ENCODE measurements around the gene GSDMA.
"Not testable (repeated sequence)": the region's sequence is repeated elsewhere in the genome, so short reads cannot be mapped to it uniquely, and the experiment has no call there.

Gene GSDMA

DNA sequence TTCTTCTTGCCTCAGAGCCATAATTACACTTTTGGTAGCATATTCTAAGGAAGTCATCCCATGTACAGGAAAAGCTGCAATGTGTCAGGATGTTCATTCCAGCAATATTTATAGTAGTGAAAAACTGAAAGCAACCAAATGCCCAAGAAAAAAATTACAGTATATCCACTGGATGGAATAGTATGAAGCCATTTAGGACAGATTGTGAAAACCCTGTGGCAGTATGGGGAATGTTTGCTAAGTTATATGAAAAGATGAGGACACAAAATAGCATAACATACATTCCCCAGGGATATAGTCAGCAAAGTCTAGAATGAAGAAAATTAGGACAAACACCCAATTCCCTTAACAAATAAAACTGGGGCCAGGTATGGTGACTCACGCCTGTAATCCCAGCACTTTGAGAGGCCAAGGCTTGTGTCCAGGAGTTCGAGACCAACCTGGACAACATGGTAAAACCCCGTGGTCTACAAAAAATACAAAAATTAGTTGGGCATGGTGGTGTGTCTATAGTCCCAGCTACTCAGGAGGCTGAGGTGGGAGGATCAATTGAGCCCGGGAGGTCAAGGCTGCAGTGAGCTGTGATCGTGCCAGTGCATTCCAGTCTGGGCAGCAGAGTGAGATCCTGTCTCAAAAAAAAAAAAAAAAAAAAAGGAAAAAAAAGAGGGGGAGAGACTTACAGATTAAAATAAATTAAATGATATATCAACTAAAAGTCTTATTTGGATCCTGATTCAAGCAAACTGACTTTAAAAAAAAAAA lies 33.0 kb upstream of the GSDMA start:
- no peak for DNase-seq (ENCODE audit: low read depth in 2 of 2)

- DNase-seq (ENCODE audit: low read depth in 2 of 2): no peak
These were observed 28.9 kb upstream of the GSDMA start for GRCh38 chr17:39933912-39934311.

DNA sequence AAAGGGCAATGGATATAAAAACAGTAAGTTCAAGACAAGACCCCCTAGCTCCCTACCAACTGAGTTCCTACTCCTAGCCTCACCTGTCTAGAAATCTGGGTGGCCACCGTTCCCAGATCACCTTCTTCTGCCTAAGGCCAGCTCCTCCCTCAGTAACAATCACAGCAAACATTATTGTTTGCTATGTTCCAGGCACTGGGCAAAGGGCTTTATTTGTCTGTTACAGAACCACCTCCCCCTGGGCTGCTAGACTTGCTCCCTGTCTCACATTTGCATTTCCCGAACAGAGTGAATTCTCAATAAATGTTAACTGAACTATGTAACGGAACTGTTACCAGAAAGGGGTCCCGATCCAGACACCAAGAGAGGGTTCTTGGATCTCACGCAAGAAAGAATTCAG lies 28.5 kb upstream of the GSDMA start:
- DNase-seq (ENCODE audit: low read depth in 2 of 2): no peak

DNA sequence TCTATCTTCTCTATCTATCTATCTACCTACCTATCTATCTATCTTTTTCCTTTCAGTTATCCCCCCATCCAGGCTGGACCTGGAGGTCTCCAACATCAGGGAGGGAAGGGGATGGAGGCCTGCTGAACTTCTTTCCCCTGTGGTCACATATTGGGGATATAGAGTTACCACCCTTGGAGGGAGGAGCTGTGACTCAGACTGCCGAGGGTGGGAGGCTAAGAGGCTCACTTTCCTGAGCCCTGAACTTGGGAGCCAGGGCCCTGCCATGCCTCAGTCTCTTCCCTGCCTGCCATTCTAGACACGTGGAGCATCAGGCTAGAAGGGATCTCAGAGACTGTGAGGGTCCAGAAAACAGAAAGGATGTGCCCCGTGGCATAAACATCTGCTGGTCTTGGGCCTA lies 26.9 kb upstream of the GSDMA start:
- no peak for DNase-seq (ENCODE audit: low read depth in 2 of 2)

- no peak for DNase-seq (ENCODE audit: low read depth in 2 of 2)
These were observed 25.4 kb upstream of the GSDMA start for GRCh38 chr17:39937447-39937846.

GRCh38 chr17:39938140-39938869 lies 24.5 kb upstream of the GSDMA start:
- DNase-seq (ENCODE audit: low read depth in 2 of 2): no peak

DNA sequence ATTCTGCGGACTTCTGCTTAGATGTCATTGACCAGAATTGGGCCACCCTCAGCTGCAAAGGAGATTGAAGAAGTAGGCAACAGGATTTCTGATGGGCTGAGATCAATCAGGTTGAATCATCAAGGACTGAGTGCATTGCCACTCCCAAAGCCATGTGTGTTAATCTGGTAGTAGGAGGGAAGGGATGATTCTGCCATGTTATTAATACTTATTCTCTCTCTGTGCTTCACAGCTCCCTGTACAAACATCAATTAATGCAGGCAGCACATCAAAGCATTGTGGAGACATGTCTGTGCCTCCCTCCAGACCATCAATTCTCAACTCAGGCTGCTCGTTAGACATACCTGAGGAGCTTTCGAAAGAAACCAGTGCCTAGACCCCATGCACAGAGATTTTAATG lies 23.7 kb upstream of the GSDMA start:
- no peak for DNase-seq (ENCODE audit: low read depth in 2 of 2)

- peak; percentile 29 to 52 for DNase-seq (ENCODE audit: low read depth in 2 of 2)
These were observed 23.0 kb upstream of the GSDMA start for GRCh38 chr17:39939588-39940419.

GRCh38 chr17:39943702-39944392 lies 19.0 kb upstream of the GSDMA start:
- DNase-seq (ENCODE audit: low read depth in 2 of 2): no peak

- no peak for DNase-seq (ENCODE audit: low read depth in 2 of 2)
These were observed 18.5 kb upstream of the GSDMA start for GRCh38 chr17:39944393-39944711.

GRCh38 chr17:39946551-39947330 lies 16.1 kb upstream of the GSDMA start:
- DNase-seq (ENCODE audit: low read depth in 2 of 2): no peak

GRCh38 chr17:39948489-39948828 lies 14.3 kb upstream of the GSDMA start:
- DNase-seq (ENCODE audit: low read depth in 2 of 2): not testable (repeated sequence)

DNA sequence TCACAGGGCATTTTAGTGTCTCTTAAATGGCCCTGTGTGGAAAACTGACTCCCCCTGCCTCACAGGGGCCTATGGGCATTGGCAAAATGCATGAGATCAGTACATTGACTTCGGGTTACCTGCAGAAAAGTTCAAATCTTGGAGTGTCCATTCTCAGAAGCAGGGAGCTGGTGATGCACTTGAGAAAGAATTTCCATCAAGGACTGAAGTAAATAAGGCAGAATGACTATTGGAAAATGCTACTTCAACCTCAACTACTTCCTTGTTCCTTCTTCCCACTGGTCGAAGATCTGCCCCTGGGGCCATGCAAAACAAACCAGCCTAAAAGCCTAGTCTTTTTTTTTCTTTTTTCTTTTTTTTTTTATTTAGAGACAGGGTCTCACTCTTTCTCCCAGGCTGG lies 13.8 kb upstream of the GSDMA start:
- no peak for DNase-seq (ENCODE audit: low read depth in 2 of 2)

DNA sequence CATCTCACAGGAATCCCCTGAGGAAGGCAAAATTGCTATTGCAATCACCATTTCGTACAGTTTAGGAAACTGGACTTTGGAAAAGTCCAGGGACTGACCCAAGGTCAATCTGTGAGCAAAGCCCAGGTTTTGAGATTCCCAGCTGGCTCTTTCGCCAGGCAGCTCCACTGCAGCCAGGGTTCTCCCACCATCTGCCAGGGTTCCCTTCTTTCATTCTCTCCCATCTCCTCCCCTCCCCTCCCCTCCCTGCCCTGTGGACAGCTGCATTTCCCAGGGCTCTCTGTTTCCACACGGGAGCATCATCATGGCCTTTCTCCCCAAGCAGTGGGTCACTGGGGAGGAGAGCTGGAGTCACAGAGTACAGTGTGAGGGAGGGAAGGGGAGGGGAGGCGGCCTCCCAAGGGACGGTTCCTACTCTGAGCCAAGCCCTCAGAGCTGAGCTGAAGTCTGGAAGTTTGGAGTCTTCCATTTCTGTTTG lies 11.9 kb upstream of the GSDMA start:
- DNase-seq (ENCODE audit: low read depth in 2 of 2): no peak

DNA sequence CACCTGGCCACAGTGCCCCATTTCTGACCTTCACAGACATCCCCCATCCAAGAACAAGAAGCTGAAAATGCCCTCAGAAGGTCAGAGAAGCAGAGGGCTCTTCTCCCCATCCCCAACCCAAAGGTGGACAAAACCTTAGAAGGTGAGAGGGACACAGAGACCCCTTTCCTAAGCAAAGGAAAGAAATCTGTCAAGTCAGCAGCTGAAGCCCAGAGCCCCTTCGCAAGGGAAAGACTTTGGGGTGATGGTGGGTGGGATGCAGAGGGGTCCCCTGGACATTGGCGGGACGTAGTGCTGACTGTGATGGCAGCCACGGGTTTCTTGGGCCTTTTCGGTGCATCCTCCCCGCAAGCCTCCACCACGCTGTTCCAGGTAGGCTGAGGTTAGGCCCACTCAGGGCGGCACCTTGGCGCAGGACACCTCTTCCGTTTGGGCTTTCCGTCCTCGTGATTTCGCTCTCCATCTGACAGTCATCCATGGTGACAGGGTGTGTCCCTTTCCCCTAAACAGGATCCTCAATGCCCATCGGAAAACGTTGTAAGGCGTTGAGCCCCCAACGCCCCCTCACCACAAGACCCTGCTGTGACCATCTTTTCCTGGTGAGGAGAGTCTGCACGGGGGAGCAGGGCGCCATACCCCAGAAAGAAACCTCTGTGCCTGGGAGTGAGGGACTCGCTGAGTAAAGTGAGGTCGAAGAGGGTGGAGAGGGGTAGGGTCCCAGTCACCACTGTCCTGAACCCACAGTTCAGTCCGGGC lies 10.7 kb upstream of the GSDMA start:
- DNase-seq (ENCODE audit: low read depth in 2 of 2): no peak

GRCh38 chr17:39952680-39953470 lies 9.9 kb upstream of the GSDMA start:
- peak; percentile 85 to 88 for DNase-seq (ENCODE audit: low read depth in 2 of 2)

GRCh38 chr17:39953471-39953888 lies 9.3 kb upstream of the GSDMA start:
- DNase-seq (ENCODE audit: low read depth in 2 of 2): no peak

DNA sequence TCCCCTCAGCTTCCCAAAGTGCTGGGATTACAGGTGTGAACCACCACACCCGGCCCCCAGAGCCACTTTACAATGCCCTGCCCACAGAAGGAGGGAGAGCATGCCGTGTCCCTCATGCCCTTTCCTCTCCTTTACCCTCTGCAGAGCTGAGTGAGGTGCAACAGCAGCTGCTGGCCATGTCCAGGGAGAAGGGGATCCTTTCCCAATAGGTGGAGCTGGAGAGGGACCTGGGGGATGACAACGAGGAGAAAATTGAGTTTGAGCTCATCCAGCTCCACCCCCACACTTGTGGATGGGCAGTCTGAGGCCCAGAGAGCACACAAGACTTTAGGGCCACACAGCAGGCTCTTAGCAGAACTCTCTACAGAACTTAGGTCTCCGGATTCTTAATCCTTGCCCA lies 7.9 kb upstream of the GSDMA start:
- DNase-seq (ENCODE audit: low read depth in 2 of 2): no peak

- no peak for DNase-seq (ENCODE audit: low read depth in 2 of 2)
These were observed 7.0 kb upstream of the GSDMA start for GRCh38 chr17:39955726-39956225.
